Stimulated activated CD4-positive, alpha-beta T cell treated with anti-CD3 and anti-CD28 coated beads, TNF-alpha, amount 100 ng/mL, for 1 hour (primary cell): ENCODE data around the gene PHF20.
"Not testable (repeated sequence)": the region's sequence is repeated elsewhere in the genome, so short reads cannot be mapped to it uniquely, and the experiment has no call there.

Experiments
- DNase-seq, 3 donors: peaks; one replicate each; pipeline ENCODE4 v3.0.0-alpha.2; 2020; ENCODE audit warnings: low read depth in 3 of 3, low spot score in 1 of 3

PHF20 gene

DNA sequence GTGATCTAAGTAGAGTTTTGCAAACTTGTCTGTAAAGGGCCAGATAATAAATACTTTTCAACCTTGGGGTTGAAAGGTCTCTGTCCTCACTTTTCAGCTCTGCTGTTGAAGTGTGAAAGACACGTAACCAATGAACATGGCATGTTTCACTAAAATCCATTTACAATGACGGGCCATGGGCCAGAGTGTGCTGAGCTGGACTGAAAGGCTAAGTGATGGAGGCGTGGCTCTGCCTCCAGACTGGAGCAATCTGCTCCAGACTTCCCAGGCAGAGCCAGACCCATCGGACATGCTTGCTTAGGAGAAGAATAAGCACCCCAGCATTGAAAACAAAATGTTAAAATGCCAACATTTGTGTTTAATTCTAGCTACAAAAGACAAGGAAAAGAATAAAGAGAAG is 141.1 kb downstream of the PHF20 start:
- DNase-seq, result no peak

DNA sequence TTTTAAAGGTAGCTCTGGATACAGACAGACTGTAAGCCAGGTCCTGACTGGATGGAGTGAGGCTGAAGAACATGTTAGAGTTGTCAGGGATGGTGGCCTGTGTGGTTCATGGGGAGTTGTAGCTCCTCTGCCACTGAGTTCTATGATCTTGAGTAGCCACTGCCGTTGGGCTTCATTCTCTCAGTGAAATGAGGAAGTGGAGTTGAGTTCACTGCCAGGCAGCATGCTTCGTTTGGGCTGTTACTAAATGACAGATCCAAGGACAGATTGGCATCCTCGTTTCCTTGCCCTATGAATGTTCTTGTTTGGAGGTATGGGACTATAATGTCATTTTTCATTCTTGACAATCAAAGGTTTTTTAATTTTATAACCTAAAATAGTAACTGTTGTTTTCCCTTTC is 145.3 kb downstream of the PHF20 start:
- no peak for DNase-seq

- DNase-seq, result no peak
Observed at GRCh38 chr20:35918021-35918420, 146.2 kb downstream of the PHF20 start.

GRCh38 chr20:35920523-35920922 is 148.7 kb downstream of the PHF20 start:
- DNase-seq, result no peak

- DNase-seq, result no peak
Observed at GRCh38 chr20:35929301-35929700, 157.5 kb downstream of the PHF20 start.

DNA sequence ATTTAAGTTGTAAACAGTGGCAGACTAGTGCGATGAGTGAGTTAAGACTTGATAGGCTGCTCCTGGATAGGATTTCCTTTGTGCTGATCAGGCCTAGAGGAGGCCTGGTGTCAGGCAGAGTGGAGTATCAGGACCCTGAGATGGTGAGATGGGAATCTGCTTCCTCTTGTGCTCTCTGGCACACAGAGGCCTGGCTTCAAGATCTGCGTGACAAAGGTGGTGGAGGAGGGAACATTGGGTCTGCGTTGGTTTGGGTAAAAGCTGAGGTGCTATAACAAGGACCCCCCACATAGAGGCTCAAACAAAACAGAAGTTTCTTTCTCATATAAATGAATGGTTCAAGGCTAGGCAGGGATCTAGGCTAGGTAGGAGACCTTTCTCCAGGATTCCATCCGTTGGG is 162.2 kb downstream of the PHF20 start:
- no peak for DNase-seq

DNA sequence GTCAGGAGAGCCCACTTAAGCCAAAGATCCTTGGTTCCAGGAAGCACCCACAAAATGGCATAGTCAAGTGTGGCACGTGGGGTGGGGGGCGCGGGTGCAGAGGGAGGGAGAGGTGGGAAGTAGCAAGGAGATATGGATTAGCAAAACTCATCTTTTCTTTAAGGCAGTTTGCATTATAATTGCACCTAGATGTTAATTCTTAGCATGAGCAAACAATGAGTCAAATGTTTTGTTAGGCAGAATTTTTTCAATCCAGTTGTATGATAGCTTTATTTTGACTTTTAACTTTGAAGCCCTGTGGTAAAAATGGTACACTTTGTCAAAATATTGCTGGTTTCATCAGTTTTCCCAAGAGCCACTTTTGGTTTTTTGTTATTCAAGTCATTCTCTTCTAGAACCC is 167.4 kb downstream of the PHF20 start:
- no peak for DNase-seq

DNA sequence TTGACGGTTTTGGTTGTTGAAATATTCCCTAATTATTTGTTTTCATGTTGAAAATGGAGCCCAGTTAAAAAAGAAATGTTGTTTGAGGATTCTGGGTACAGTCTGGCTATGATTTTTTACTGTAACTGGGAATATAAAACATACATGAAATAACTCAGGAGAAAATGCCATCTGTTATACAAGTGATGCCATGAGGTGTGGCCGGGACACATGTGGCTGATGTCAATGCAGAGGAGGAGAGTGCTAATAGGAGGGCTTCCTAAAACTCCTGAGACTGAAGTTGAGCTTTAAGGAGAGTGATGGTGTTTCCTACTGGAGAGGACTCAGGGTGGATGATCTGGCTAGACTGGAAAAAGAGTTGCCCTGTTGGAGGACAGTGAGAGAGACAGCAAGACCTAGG is 169.8 kb downstream of the PHF20 start:
- DNase-seq, result no peak

DNA sequence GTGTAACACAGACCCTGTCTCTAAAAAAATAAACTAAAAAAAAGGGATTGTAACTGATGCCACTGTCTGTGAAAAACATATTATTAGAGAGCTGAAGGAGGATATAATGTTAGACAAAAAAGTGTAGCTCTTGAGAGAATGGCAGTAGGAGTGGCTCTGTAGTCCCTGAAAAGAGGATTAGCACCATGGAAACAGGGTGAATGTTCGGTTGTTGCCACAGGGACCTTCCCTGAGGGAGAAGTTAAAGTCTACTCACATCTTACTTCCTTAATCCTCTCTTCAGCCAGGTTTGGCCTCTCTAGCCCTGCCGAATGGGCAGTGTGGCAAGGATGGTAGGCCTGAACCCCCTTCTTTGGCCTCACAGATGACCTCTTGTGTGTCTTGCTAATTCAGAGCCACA is 170.4 kb downstream of the PHF20 start:
- DNase-seq, result no peak

DNA sequence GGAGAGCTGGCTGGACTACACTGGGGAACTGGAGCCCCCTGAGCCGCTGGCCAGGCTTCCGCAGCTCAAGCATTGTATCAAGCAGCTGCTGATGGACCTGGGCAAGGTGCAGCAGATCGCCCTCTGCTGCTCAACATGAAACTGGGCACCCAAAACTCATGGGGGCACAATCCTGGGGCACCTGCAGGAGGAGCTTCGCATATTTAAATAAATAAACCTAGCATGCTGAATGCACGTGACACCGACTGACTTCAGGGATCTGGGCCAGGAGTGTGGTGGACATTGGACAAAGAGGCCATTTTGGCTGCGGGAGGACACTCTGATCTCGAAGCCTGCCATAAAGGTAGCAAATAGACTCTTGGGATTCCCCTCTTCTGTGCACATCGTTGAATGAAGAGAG is 175.7 kb downstream of the PHF20 start:
- no peak for DNase-seq

GRCh38 chr20:35947907-35948306 is 176.1 kb downstream of the PHF20 start:
- DNase-seq, result no peak

DNA sequence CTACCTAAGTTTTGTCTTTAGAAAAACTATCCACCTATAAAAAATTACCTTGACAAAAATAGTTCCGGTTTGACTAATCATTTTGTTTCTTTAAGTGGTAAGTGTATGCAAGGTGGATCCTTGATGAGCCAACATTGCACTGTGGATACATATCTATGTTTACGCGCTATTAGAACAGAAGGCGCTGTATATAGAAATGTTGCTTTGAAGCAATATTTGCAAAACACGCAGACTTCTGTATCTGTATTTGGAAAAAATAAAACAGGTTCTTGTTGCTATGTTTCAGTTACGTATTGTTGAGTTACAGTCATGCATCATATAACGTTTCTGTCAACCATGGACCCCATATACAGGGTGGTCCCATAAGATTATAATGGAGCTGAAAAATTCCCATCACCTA is 178.3 kb downstream of the PHF20 start:
- no peak for DNase-seq

GRCh38 chr20:35952080-35952479 is 180.3 kb downstream of the PHF20 start:
- not testable (repeated sequence) for DNase-seq

GRCh38 chr20:35952480-35953386 is 180.9 kb downstream of the PHF20 start:
- no peak for DNase-seq

GRCh38 chr20:35953387-35954199 is 181.8 kb downstream of the PHF20 start:
- DNase-seq, result peak; percentile 28 to 46 (median 30)

- DNase-seq, result peak; percentile 89 to 95 (median 94)
Observed at GRCh38 chr20:35954200-35954906, 182.5 kb downstream of the PHF20 start, which contains the start of gene SCAND1. SCAND1 (minus strand) TSS chr20:35954502; CDS start chr20:35954284, 218 bp downstream.

- DNase-seq, result no peak
Observed at GRCh38 chr20:35954907-35955251, 183.1 kb downstream of the PHF20 start.

- DNase-seq, result no peak
Observed at GRCh38 chr20:35956616-35957015, 184.8 kb downstream of the PHF20 start.

- DNase-seq, result not testable (repeated sequence)
Observed at GRCh38 chr20:35959291-35959690, 187.5 kb downstream of the PHF20 start.

GRCh38 chr20:35963878-35964277 is 192.1 kb downstream of the PHF20 start:
- no peak for DNase-seq

- DNase-seq, result no peak
Observed at GRCh38 chr20:35967979-35968640, 196.3 kb downstream of the PHF20 start, which contains the start of gene CNBD2. CNBD2 (plus strand) TSS chr20:35968590; CDS start chr20:35968763, 173 bp downstream.
